PFSK-1 (cell line): ENCODE data around the gene RASGRP2.

Experiments used
- FOXP2 ChIP-seq: optimal IDR thresholded peaks from 2 replicates; pipeline ENCODE3; 2011; ENCODE audit warnings: borderline replicate concordance, control low read depth, inconsistent platforms; ENCODE audit not compliant: insufficient read depth; ENCODE audit errors: extremely low read length, extremely low read depth
- POLR2AphosphoS5 ChIP-seq: IDR thresholded peaks from 2 replicates; pipeline ENCODE4 v1.6.1; 2012; ENCODE audit warnings: low read depth, mild to moderate bottlenecking, control low read depth, low read length, moderate library complexity
- SIN3A ChIP-seq: IDR thresholded peaks from 2 replicates; pipeline ENCODE4 v1.6.1; 2012; ENCODE audit warnings: mild to moderate bottlenecking, low read length, moderate library complexity, borderline replicate concordance; ENCODE audit not compliant: insufficient read depth
- TAF1 ChIP-seq: IDR thresholded peaks from 2 replicates; pipeline ENCODE4 v1.6.1; 2012; ENCODE audit warnings: low read length, control low read depth, borderline replicate concordance; ENCODE audit not compliant: insufficient read depth
- TF ChIP-seq, protein P1 (sequence below), 2 experiments: IDR thresholded peaks; 2 replicates each; pipeline versions ENCODE4 v1.6.1 to v1.8.0; 2011 to 2012; ENCODE audit warnings: low read depth in 2 of 2, low read length in 2 of 2, control low read depth in 1 of 2, inconsistent platforms in 1 of 2, mild to moderate bottlenecking in 1 of 2, moderate library complexity in 1 of 2; ENCODE audit not compliant: insufficient read depth in 1 of 2

Gene RASGRP2

DNA sequence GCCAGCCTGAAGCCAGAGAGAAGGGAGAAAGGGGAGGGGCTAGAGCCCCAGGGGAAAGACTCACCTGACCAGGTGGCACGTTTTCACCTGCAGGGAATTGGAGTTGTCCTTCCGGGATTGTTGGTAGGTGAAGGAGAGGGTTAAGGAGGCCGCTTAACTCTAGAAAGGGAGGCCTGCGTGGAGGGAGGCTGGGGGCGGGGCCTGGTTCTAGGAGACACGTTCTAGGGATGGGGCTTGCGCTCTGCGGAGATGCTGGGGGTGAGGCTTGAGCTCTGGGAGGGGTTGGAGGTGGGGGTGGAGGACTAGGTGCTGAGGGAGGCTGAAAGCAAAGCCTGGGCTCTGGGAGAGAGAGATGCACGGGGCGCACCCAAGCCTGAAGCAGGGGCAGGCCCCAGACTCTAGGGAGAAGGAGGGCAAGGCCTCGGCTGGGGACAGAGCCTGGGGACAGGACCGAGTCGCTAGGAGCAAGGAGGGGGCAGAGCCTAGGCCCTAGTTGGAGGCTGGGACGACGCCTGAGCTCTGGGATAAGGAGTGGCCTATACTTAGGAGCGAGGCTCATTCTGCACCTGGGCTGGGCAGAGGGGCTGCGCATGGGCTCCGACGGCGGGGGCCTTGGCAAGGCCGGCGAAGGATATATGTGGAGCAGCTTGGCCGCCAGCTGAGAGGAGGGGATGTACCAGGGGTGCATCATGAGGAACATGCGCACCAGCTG, 2.4 kb downstream of the RASGRP2 start:
- TF ChIP-seq TAF1 (no peak), SIN3A (no peak), FOXP2 (no peak), POLR2AphosphoS5 (no peak)
- TF ChIP-seq, protein P1, sequence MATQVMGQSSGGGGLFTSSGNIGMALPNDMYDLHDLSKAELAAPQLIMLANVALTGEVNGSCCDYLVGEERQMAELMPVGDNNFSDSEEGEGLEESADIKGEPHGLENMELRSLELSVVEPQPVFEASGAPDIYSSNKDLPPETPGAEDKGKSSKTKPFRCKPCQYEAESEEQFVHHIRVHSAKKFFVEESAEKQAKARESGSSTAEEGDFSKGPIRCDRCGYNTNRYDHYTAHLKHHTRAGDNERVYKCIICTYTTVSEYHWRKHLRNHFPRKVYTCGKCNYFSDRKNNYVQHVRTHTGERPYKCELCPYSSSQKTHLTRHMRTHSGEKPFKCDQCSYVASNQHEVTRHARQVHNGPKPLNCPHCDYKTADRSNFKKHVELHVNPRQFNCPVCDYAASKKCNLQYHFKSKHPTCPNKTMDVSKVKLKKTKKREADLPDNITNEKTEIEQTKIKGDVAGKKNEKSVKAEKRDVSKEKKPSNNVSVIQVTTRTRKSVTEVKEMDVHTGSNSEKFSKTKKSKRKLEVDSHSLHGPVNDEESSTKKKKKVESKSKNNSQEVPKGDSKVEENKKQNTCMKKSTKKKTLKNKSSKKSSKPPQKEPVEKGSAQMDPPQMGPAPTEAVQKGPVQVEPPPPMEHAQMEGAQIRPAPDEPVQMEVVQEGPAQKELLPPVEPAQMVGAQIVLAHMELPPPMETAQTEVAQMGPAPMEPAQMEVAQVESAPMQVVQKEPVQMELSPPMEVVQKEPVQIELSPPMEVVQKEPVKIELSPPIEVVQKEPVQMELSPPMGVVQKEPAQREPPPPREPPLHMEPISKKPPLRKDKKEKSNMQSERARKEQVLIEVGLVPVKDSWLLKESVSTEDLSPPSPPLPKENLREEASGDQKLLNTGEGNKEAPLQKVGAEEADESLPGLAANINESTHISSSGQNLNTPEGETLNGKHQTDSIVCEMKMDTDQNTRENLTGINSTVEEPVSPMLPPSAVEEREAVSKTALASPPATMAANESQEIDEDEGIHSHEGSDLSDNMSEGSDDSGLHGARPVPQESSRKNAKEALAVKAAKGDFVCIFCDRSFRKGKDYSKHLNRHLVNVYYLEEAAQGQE (IDR thresholded peaks at IDR 0.05; ENCODE audit: insufficient read depth in 1 of 2, low read depth in 2 of 2, low read length in 2 of 2), result no peak

DNA sequence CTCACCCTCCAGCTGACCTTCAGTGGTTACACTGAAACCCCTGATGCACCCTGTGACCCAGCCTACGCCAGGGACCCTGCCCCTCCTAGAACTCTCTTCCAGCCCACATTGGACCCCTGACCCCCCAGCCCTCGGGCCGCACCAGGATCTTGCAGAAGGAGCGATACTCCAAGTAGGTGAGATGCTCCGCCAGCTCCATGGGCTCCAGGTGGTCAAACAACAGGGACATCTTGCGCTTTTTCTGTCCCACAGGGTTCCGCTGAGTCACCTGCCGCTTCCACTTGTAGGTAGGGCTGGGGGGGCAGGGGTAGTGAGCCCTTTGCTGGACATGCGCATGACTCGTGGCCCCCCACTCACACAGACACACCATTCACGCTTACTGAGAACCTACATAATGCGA, 4.1 kb downstream of the RASGRP2 start:
- no peak for TF ChIP-seq POLR2AphosphoS5
- TF ChIP-seq, protein P1 (IDR thresholded peaks at IDR 0.05; ENCODE audit: insufficient read depth in 1 of 2, low read depth in 2 of 2, low read length in 2 of 2), result no peak
- no peak for TF ChIP-seq SIN3A
- no peak for TF ChIP-seq TAF1
- no peak for TF ChIP-seq FOXP2

DNA sequence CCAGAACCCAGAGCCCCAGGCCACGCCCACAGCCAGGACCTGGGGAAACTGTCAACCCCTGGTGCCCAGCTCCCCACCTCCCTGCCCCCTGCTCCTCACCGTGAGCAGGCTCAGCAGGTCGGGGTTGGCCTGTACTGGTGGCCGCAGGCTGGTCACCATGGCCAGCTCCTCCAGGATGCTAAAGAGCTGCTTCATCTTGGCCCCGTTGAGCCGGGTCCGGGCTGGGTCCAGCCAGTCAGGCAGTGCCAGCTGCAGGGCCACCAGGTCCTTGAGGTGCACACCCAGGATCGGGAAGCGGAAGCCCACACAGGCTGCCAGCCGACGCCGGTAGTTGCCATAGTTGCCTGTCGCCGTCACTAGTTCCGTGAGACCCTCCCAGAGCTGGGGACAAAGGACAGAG, 7.3 kb downstream of the RASGRP2 start:
- TF ChIP-seq FOXP2 (no peak), POLR2AphosphoS5 (no peak), TAF1 (no peak)

DNA sequence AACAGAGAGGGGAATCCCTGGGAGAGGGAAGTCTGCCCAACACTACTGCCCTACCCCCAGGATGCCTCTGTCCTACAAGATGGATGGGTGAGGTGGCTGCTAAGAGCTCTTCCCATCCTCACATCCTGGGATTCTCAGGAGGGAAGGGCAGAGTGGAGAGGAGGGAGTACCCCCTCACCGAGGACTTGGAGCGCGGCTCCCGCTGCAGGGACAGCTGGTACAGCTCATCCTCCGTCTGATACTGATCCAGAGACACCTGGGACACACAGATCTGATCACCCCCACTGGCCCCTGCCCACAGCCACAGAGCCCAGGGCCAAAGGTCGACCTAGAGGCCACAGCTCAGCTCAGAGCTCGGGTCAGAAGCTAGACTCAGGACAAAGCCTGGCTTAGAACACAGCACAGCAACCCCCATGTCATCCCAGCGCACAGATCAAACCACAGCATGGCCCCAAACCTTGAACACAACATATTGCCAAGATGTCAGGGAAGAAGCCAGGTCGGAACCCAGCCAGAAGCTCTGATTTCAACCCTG, 8.2 kb downstream of the RASGRP2 start:
- no peak for TF ChIP-seq FOXP2
- no peak for TF ChIP-seq POLR2AphosphoS5
- no peak for TF ChIP-seq TAF1
- TF ChIP-seq, protein P1 (IDR thresholded peaks at IDR 0.05; ENCODE audit: insufficient read depth in 1 of 2, low read depth in 2 of 2, low read length in 2 of 2), result no peak
- TF ChIP-seq SIN3A, result no peak

DNA sequence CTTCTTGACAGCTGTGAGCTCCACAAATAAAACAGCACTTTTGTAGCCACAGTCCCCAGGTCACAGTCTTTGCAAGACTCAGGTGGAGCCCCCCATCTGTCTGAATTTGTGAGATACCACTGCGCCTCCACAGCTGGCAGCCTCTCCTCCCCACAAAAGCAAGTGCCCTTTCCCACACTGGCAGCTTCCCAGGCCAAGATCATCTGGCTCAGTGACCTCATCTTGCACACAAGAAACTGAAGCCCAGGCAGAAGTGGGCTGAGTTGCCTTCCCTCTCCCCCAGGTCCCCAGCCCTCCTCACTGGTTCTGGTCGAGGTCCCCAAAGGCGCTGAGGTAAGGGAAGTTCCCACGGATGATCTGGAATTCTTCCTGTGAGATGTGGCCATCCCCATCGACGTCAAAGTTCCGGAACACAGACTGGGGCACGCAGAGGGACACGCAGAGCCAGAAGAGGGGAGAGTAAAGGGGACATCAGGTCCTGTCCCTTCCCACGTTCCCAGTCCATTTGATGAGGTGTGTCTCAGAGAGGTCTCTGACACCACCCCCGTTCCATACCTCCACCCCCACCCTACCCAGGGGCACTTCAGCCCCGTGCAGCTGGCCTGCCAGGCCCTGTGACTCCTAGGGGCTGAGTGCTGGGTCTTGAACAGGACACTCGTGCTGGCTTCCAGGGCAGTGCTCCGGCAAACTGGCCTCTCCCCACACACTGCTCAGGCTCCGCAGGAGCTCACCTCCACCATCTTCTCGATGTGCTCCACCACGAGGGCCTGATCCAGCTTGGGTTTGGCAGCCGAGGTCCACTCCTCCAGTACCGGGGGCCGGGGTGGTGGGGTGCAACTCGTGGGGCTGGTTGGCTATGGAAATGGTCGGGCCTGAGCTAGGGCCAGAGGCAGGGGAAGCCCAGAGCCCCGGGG, 8.9 kb downstream of the RASGRP2 start:
- TF ChIP-seq TAF1 (no peak), POLR2AphosphoS5 (no peak), SIN3A (no peak), FOXP2 (no peak)
- TF ChIP-seq, protein P1 (IDR thresholded peaks at IDR 0.05; ENCODE audit: insufficient read depth in 1 of 2, low read depth in 2 of 2, low read length in 2 of 2), result no peak
